ENCODE data around the gene BMP7. TPM values are rescaled to one million over a fixed set of nuclear protein-coding genes. Genes with fewer than 3 reads are reported as not detected.
A peak's percentile ranks its signal among the peaks of the same experiment; 100 is the strongest.

BMP7 gene
- total and polyA plus RNA-seq, 2 of the 8 experiments (the other 6 are each of a cell fraction or from before 2014, with no cell fraction given): 9.2 to 14.7 TPM

DNA sequence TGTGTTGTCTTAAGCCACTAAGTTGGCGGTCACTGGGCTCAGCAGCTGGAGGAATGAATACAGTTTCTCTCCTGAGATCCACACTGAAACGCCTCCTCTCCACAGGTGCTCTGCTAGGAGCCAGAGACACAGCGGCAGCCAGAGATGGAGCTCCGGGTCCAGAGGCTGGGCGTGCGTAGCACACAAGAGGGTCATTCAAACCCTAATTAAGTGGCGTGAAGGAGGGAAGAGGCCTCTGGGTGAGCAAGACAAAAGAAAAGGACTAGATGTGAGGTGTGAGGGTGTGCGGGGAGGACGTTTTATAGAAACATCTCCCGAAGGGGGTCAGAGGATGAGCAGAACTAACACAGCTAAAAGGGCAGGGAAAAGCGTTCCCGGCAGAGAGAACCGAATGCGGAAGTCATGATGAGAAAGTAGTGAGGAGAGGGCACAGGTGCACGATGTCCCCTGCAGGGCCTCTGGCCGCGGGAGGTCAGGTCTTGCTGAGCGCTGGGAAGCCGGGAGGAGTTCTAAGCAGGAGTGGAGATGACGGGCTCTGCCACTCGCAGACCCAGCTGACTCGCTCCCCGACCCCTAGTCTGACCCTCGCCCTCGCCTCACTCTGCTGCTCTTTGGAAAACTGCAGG, 54.4 kb downstream of the BMP7 start (continued):
- TF ChIP-seq NANOG (IDR thresholded peaks at IDR 0.05; ENCODE audit: insufficient read depth, low read depth, low read length, poor library complexity, severe bottlenecking) (no peak), YY1 (IDR thresholded peaks at IDR 0.05; ENCODE audit: low read depth, low read length) (no peak), FOSL1 (IDR thresholded peaks at IDR 0.05; ENCODE audit: insufficient read depth, low read depth, low read length) (no peak), SP4 (IDR thresholded peaks at IDR 0.05; ENCODE audit: low read length) (no peak), CEBPB (IDR thresholded peaks at IDR 0.05; ENCODE audit: low read depth, low read length) (no peak), RFX5 (IDR thresholded peaks at IDR 0.05; ENCODE audit: borderline replicate concordance, low read depth, low read length) (no peak), BRCA1 (IDR thresholded peaks at IDR 0.05; ENCODE audit: low read depth, low read length) (no peak), POU5F1 (IDR thresholded peaks at IDR 0.05; ENCODE audit: low read depth, low read length) (no peak), JUN (IDR thresholded peaks at IDR 0.05; ENCODE audit: low read depth, low read length) (no peak), SIRT6 (IDR thresholded peaks at IDR 0.05; ENCODE audit: low read length) (no peak), RNF2 (IDR thresholded peaks at IDR 0.05; ENCODE audit: borderline replicate concordance, low read depth, low read length, missing control alignments, poor library complexity, severe bottlenecking) (no peak), BACH1 (IDR thresholded peaks at IDR 0.05; ENCODE audit: low read length) (no peak), CBX5 (IDR thresholded peaks at IDR 0.05; ENCODE audit: low read depth, low read length) (no peak), CTBP2 (IDR thresholded peaks at IDR 0.05; ENCODE audit: borderline replicate concordance, insufficient read depth, insufficient read length, low read length) (peak; percentile 42), KDM4A (IDR thresholded peaks at IDR 0.05; ENCODE audit: low read depth, low read length, severe bottlenecking) (no peak), RAD21 (IDR thresholded peaks at IDR 0.05 in 1 of 2, conservative IDR thresholded peaks at IDR 0.05 in 1 of 2; ENCODE audit: low read depth in 2 of 2, low read length in 2 of 2) (no peak)
- TF ChIP-seq, protein P1, sequence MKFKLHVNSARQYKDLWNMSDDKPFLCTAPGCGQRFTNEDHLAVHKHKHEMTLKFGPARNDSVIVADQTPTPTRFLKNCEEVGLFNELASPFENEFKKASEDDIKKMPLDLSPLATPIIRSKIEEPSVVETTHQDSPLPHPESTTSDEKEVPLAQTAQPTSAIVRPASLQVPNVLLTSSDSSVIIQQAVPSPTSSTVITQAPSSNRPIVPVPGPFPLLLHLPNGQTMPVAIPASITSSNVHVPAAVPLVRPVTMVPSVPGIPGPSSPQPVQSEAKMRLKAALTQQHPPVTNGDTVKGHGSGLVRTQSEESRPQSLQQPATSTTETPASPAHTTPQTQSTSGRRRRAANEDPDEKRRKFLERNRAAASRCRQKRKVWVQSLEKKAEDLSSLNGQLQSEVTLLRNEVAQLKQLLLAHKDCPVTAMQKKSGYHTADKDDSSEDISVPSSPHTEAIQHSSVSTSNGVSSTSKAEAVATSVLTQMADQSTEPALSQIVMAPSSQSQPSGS (IDR thresholded peaks at IDR 0.05; ENCODE audit: low read length): no peak

Measured in H1 (cell line).